ENCODE data around the gene PWWP2A.

DNA sequence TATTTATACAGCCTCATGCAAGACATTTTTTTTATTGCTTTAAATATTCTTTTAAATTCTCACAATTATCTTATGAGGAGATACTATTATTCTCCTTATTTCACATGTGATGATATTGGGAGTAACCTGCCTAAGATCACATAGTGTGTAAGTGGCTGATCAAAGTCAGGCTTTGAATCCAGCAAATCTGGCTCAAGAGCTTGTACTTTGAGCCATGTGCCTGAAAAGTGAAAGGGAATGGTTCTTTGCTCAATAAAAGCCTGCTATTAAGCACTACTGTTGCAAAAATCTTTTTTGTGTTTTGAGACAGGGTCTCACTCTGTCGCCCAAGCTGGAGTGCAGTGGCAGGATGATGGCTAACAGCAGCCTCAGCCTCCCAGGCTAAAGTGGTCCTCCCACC, 35.1 kb downstream of the PWWP2A start:
- TF ChIP-seq, protein P1, sequence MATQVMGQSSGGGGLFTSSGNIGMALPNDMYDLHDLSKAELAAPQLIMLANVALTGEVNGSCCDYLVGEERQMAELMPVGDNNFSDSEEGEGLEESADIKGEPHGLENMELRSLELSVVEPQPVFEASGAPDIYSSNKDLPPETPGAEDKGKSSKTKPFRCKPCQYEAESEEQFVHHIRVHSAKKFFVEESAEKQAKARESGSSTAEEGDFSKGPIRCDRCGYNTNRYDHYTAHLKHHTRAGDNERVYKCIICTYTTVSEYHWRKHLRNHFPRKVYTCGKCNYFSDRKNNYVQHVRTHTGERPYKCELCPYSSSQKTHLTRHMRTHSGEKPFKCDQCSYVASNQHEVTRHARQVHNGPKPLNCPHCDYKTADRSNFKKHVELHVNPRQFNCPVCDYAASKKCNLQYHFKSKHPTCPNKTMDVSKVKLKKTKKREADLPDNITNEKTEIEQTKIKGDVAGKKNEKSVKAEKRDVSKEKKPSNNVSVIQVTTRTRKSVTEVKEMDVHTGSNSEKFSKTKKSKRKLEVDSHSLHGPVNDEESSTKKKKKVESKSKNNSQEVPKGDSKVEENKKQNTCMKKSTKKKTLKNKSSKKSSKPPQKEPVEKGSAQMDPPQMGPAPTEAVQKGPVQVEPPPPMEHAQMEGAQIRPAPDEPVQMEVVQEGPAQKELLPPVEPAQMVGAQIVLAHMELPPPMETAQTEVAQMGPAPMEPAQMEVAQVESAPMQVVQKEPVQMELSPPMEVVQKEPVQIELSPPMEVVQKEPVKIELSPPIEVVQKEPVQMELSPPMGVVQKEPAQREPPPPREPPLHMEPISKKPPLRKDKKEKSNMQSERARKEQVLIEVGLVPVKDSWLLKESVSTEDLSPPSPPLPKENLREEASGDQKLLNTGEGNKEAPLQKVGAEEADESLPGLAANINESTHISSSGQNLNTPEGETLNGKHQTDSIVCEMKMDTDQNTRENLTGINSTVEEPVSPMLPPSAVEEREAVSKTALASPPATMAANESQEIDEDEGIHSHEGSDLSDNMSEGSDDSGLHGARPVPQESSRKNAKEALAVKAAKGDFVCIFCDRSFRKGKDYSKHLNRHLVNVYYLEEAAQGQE (IDR thresholded peaks at IDR 0.05; ENCODE audit: low read depth, low read length) = no peak
- TF ChIP-seq, protein P2, sequence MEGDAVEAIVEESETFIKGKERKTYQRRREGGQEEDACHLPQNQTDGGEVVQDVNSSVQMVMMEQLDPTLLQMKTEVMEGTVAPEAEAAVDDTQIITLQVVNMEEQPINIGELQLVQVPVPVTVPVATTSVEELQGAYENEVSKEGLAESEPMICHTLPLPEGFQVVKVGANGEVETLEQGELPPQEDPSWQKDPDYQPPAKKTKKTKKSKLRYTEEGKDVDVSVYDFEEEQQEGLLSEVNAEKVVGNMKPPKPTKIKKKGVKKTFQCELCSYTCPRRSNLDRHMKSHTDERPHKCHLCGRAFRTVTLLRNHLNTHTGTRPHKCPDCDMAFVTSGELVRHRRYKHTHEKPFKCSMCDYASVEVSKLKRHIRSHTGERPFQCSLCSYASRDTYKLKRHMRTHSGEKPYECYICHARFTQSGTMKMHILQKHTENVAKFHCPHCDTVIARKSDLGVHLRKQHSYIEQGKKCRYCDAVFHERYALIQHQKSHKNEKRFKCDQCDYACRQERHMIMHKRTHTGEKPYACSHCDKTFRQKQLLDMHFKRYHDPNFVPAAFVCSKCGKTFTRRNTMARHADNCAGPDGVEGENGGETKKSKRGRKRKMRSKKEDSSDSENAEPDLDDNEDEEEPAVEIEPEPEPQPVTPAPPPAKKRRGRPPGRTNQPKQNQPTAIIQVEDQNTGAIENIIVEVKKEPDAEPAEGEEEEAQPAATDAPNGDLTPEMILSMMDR (IDR thresholded peaks at IDR 0.05 in 2 of 3, conservative IDR thresholded peaks at IDR 0.05 in 1 of 3; ENCODE audit: control insufficient read depth in 2 of 3, extremely low read depth in 1 of 3, insufficient read depth in 1 of 3, low read depth in 3 of 3, low read length in 3 of 3) = no peak
- TF ChIP-seq, protein P3, sequence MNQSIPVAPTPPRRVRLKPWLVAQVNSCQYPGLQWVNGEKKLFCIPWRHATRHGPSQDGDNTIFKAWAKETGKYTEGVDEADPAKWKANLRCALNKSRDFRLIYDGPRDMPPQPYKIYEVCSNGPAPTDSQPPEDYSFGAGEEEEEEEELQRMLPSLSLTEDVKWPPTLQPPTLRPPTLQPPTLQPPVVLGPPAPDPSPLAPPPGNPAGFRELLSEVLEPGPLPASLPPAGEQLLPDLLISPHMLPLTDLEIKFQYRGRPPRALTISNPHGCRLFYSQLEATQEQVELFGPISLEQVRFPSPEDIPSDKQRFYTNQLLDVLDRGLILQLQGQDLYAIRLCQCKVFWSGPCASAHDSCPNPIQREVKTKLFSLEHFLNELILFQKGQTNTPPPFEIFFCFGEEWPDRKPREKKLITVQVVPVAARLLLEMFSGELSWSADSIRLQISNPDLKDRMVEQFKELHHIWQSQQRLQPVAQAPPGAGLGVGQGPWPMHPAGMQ (IDR thresholded peaks at IDR 0.05; ENCODE audit: borderline replicate concordance) = no peak
- TF ChIP-seq, protein P4, sequence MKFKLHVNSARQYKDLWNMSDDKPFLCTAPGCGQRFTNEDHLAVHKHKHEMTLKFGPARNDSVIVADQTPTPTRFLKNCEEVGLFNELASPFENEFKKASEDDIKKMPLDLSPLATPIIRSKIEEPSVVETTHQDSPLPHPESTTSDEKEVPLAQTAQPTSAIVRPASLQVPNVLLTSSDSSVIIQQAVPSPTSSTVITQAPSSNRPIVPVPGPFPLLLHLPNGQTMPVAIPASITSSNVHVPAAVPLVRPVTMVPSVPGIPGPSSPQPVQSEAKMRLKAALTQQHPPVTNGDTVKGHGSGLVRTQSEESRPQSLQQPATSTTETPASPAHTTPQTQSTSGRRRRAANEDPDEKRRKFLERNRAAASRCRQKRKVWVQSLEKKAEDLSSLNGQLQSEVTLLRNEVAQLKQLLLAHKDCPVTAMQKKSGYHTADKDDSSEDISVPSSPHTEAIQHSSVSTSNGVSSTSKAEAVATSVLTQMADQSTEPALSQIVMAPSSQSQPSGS (IDR thresholded peaks at IDR 0.05; ENCODE audit: low read length) = no peak
- TF ChIP-seq NR2C2 (IDR thresholded peaks at IDR 0.05; ENCODE audit: borderline replicate concordance, control insufficient read depth, insufficient read length, low read depth) (no peak), DPF2 (IDR thresholded peaks at IDR 0.05) (no peak), POLR2AphosphoS5 (IDR thresholded peaks at IDR 0.05; ENCODE audit: low read length) (no peak), CREB1 (IDR thresholded peaks at IDR 0.05; ENCODE audit: low read depth) (no peak), FOXM1 (IDR thresholded peaks at IDR 0.05; ENCODE audit: low read depth, low read length) (no peak), STAT3 (IDR thresholded peaks at IDR 0.05; ENCODE audit: low read depth, low read length) (no peak), HDGF (IDR thresholded peaks at IDR 0.05) (no peak)
- TF ChIP-seq, protein P5, sequence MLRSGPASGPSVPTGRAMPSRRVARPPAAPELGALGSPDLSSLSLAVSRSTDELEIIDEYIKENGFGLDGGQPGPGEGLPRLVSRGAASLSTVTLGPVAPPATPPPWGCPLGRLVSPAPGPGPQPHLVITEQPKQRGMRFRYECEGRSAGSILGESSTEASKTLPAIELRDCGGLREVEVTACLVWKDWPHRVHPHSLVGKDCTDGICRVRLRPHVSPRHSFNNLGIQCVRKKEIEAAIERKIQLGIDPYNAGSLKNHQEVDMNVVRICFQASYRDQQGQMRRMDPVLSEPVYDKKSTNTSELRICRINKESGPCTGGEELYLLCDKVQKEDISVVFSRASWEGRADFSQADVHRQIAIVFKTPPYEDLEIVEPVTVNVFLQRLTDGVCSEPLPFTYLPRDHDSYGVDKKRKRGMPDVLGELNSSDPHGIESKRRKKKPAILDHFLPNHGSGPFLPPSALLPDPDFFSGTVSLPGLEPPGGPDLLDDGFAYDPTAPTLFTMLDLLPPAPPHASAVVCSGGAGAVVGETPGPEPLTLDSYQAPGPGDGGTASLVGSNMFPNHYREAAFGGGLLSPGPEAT (IDR thresholded peaks at IDR 0.05; ENCODE audit: low read depth) = no peak

All from GM12878 (cell line).